Uterus (tissue), 4 donors: ENCODE results near the gene RAD9A. TPM values are rescaled to one million over a fixed set of nuclear protein-coding genes. Genes with fewer than 3 reads are reported as not detected.
"Not testable (repeated sequence)": the region's sequence is repeated elsewhere in the genome, so short reads cannot be mapped to it uniquely, and the experiment has no call there.

Source experiments
- DNase-seq, 2 donors: peaks; one replicate each; pipeline ENCODE4 v3.0.0-alpha.2; 2019 to 2020
- H3K27ac ChIP-seq, 2 donors: fragments of 200-600 bp; sonication (generic); 1 replicate in 1 of 2; 2 replicates in 1 of 2; pipeline ENCODE4 v1.5.1; 2016 to 2018
- H3K27me3 ChIP-seq, 2 donors: fragments of 200-600 bp; sonication (generic); one replicate each; pipeline ENCODE4 v1.5.1; 2018 to 2019; ENCODE audit warnings: control low read depth in 1 of 2
- H3K36me3 ChIP-seq, 2 donors: fragments of 200-600 bp; sonication (generic); one replicate each; pipeline ENCODE4 v1.5.1; 2019; ENCODE audit warnings: control low read depth in 1 of 2
- H3K4me1 ChIP-seq, 2 donors: fragments of 200-600 bp; sonication (generic); one replicate each; pipeline ENCODE4 v1.5.1; 2018 to 2019; ENCODE audit warnings: control low read depth in 1 of 2
- H3K4me3 ChIP-seq, 2 donors: fragments of 200-600 bp; sonication (generic); 1 replicate in 1 of 2; 2 replicates in 1 of 2; pipeline ENCODE4 v1.5.1; 2018 to 2019; ENCODE audit warnings: mild to moderate bottlenecking in 1 of 2
- H3K9me3 ChIP-seq, 2 donors: fragments of 200-600 bp; sonication (generic); one replicate each; pipeline ENCODE4 v1.5.1; 2019; ENCODE audit warnings: control low read depth in 1 of 2
- POLR2A ChIP-seq, 2 donors: fragments of 450-650 bp; IDR thresholded peaks; one replicate each; pipeline ENCODE4 v1.6.1; 2016; ENCODE audit warnings: antibody characterized with exemption in 2 of 2, mild to moderate bottlenecking in 1 of 2, moderate library complexity in 1 of 2
- intact Hi-C: fragments of 100-400 bp; cut with DNase I; formaldehyde crosslinking; loops from one replicate; pipeline ENCODE4 v1.15.1; 2023; ENCODE audit warnings: low total_unique reads
- total RNA-seq, 4 donors: library from RNA; depleted of rRNA in 3 of 4; stranded (reverse); fragments of >200 nt in 3 of 4; gene quantifications; one replicate each; pipeline versions ENCODE4 v1.1.0 to v1.2.4, GENCODE V29; 2014 to 2023
- TF ChIP-seq, protein P1 (sequence below), 4 experiments: fragments of 200-600 bp in 2 of 4; fragments of 450-650 bp in 2 of 4; sonication (generic) in 2 of 4; IDR thresholded peaks; one replicate each; pipeline ENCODE4 v1.5.1; 2016 to 2019; ENCODE audit warnings: antibody characterized with exemption in 4 of 4, mild to moderate bottlenecking in 2 of 4, moderate library complexity in 1 of 4
- donor health status: DM: yes; HTN: yes; CAD: no.

RAD9A gene
- total RNA-seq, 4 donors from 2014 or later: 2.6 to 37.3 (median 11.6) TPM

DNA sequence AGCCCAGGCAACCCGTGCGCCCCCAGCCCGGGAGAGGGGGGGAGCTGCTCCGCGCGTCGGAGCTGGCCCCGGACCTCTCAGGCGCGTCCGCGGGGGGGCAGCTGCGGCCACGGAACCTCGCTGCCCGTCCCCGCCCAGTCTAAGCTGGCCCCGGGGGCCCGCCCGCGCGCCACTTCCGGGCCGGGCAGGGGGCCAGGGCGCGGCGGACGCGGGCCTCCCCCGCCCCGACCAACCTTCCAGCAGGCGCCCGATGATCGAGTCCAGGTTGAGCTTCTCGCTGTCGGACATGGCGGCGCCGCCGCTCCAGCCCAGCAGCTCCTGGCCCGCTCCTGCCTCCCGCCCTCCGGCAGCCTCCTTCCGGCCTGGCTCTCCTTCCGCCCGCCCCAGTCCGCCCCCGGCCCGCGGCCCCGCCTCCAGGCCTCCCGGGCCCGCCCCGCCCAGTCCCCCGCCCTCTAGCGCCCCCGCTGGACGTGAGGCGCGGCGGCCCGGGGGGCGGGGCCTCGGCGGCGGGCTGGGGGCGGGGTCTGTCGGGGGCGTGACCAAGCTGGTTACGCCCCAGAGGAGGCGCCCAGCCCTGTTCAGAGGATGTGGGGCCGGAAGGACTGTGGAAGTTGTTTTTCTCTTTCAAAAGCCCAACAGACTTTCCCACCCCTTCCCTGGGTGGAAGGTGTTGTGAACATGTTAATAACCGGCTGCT lies 9.9 kb downstream of the RAD9A start, which contains the start of gene PPP1CA:
Gene PPP1CA, minus strand, starts transcription at position 364 of the 697 bp plus-strand sequence. Its CDS starts 76 bp downstream, at position 288.
- intact Hi-C loops: no loop called here
- Histone ChIP-seq H3K9me3 (no peaks in the 10 kb centered on the region), H3K27me3 (no peaks in the 10 kb centered on the region), H3K4me3 (peak within 1 kb of the TSS; percentile 59 to 74), H3K27ac (peak within 1 kb of the TSS; percentile 83 to 88), H3K4me1 (peaks cover 0 to 7% of the 10 kb centered on the region in 2 donors), H3K36me3 (no peaks in the 10 kb centered on the region)
- DNase-seq: peak; percentile 89 to 92
- TF ChIP-seq POLR2A (IDR thresholded peaks at IDR 0.05): peak; percentile 46 to 84
- TF ChIP-seq, protein P1, sequence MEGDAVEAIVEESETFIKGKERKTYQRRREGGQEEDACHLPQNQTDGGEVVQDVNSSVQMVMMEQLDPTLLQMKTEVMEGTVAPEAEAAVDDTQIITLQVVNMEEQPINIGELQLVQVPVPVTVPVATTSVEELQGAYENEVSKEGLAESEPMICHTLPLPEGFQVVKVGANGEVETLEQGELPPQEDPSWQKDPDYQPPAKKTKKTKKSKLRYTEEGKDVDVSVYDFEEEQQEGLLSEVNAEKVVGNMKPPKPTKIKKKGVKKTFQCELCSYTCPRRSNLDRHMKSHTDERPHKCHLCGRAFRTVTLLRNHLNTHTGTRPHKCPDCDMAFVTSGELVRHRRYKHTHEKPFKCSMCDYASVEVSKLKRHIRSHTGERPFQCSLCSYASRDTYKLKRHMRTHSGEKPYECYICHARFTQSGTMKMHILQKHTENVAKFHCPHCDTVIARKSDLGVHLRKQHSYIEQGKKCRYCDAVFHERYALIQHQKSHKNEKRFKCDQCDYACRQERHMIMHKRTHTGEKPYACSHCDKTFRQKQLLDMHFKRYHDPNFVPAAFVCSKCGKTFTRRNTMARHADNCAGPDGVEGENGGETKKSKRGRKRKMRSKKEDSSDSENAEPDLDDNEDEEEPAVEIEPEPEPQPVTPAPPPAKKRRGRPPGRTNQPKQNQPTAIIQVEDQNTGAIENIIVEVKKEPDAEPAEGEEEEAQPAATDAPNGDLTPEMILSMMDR (IDR thresholded peaks at IDR 0.05): peak in 2 of 4 experiments; percentile 46 to 59

DNA sequence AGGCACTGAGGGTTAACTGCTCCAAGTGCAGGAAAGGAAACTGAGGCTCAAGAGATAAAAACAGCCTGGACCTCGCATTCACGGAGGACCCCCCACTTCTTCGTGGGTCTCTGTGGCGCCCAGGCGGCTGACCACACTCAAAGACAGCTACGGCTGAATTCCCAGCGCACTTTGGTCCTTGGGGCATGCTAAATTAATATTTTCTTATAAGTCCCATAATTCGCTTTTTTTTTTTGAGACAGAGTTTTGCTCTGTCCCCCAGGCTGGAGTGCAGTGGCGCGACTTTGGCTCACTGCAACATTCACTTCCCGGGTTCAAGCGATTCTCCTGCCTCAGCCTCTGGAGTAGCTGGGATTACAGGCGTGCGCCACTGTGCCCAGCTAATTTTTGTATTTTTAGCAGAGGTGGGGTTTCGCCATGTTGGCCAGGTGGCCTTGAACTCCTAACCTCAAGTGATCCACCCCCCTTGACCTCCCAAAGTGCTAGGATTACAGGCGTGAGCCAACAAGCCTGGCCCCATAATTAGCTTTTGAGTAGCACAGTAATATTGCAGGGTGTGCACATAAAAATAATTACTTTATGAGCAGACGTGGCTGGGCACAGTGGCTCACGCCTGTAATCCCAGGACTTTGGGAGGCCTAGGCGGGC lies 10.5 kb downstream of the RAD9A start:
- H3K4me1 ChIP-seq, intact Hi-C loops, H3K27me3 ChIP-seq, H3K36me3 ChIP-seq, DNase-seq, H3K9me3 ChIP-seq: not testable (repeated sequence)
- peak overlapping the region; percentile 17 to 74 for H3K4me3 ChIP-seq
- TF ChIP-seq, protein P1 (IDR thresholded peaks at IDR 0.05): peak in 2 of 4 experiments; percentile 4 to 5
- H3K27ac ChIP-seq: peak overlapping the region; percentile 60 to 88

DNA sequence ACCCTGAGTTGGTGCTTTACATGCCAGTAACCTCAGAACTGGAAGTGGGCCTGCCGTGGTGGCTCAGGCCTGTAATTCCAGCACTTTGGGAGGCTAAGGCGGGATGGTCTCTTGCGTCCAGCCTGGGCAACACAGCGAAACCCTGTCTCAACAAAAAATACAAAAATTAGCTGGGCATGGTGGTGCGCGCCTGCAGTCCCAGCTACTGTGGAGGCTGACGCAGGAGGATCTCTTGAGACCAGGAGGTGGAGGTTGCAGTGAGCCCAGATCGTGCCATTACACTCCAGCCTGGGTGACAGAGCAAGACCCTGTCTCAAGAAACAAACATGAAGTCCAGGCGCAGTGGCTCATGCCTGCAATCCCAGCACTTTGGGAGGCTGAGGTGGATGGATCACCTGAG lies 11.3 kb downstream of the RAD9A start:
- not testable (repeated sequence) for H3K27me3 ChIP-seq

DNA sequence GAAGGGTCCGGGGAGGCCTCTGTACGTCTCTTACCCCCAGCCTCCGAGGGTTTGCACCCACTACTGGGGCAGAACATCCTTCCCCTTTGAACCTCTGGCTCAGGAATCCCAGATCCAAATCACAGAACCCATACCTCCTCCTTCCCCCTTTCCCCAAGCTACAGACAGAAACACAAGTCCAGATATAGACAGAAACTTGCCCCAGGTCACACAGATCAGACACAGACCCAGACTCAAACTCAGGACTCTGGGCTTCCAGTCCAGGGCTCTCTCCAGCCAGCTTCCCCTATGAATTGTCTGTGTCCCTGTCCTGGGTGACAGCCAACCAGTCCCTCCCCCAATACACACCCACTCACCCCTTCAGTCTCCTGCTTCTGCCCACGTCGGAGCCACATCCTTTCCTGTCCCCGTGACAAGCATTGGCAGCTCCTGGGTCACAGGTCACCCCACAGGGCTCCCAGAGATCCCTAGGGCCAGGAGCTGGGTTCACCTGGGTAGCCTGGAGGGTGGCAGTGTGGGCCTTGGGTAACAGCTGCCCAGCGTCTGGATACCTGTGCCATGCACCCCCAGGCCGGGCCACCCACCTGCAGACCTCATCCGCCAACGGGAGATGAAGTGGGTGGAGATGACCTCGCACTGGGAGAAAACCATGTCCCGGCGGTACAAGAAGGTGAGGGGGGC lies 12.9 kb downstream of the RAD9A start:
- TF ChIP-seq POLR2A (IDR thresholded peaks at IDR 0.05): no peak
- TF ChIP-seq, protein P1 (IDR thresholded peaks at IDR 0.05): no peak
- intact Hi-C loops: no loop called here
- Histone ChIP-seq H3K27me3 (peaks cover 0 to 10% of the 10 kb centered on the region in 2 donors), H3K4me1 (peaks cover 0 to 7% of the 10 kb centered on the region in 2 donors), H3K4me3 (no peak overlapping the region), H3K9me3 (no peaks in the 10 kb centered on the region), H3K27ac (no peak overlapping the region), H3K36me3 (no peaks in the 10 kb centered on the region)
- DNase-seq: no peak

More for the DNA sequence above, 11.3 kb downstream of the RAD9A start:
- DNase-seq, H3K4me1 ChIP-seq, H3K4me3 ChIP-seq, intact Hi-C loops, H3K9me3 ChIP-seq, H3K27ac ChIP-seq, H3K36me3 ChIP-seq: not testable (repeated sequence)

DNA sequence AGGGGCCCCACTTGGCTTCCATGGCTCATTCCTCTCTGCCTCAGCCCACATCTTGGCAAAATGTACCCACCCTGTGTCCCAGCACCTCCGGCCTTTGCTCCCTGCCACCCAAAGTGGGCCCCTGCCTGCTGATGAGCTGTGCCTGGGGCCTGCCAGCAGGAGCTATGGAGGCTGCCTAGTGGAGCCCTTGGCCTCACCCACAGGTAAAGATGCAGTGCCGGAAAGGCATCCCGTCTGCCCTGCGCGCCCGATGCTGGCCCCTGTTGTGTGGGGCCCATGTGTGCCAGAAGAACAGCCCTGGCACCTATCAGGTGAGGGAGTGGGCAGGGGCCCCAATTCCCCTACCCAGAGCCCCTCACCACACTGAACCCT lies 13.4 kb downstream of the RAD9A start:
- H3K27ac ChIP-seq: no peak overlapping the region
- H3K4me3 ChIP-seq: no peak overlapping the region
- TF ChIP-seq, protein P1 (IDR thresholded peaks at IDR 0.05): no peak
- TF ChIP-seq POLR2A (IDR thresholded peaks at IDR 0.05): no peak
- H3K27me3 ChIP-seq: peaks cover 0 to 16% of the 10 kb centered on the region in 2 donors
- peaks cover 0 to 7% of the 10 kb centered on the region in 2 donors for H3K4me1 ChIP-seq
- no peak for DNase-seq
- intact Hi-C loops: no loop called here
- H3K9me3 ChIP-seq: no peaks in the 10 kb centered on the region
- H3K36me3 ChIP-seq: no peaks in the 10 kb centered on the region
